DMS53 (cell line): ENCODE results near the gene CDT1.
A peak's percentile ranks its signal among the peaks of the same experiment; 100 is the strongest.
"Not testable (repeated sequence)": the region's sequence is repeated elsewhere in the genome, so short reads cannot be mapped to it uniquely, and the experiment has no call there.

Experiments
- DNase-seq: peaks from one replicate; lab custom pipeline; 2025; lab: John Stamatoyannopoulos, UW

Gene CDT1

GRCh38 chr16:88768071-88768783, 35.4 kb upstream of the CDT1 start:
- DNase-seq, result no peak

GRCh38 chr16:88769617-88770460, 33.8 kb upstream of the CDT1 start:
- peak; percentile 41 for DNase-seq

- DNase-seq, result no peak
Observed at GRCh38 chr16:88770461-88771293, 32.9 kb upstream of the CDT1 start.

GRCh38 chr16:88771294-88771772, 32.3 kb upstream of the CDT1 start:
- no peak for DNase-seq

GRCh38 chr16:88771781-88772180, 31.8 kb upstream of the CDT1 start:
- not testable (repeated sequence) for DNase-seq

- no peak for DNase-seq
Observed at GRCh38 chr16:88772871-88773811, 30.4 kb upstream of the CDT1 start.

GRCh38 chr16:88773812-88774291, 29.7 kb upstream of the CDT1 start:
- peak; percentile 16 for DNase-seq

GRCh38 chr16:88774544-88775393, 28.8 kb upstream of the CDT1 start:
- DNase-seq, result no peak

GRCh38 chr16:88775825-88776224, 27.8 kb upstream of the CDT1 start:
- DNase-seq, result no peak

- DNase-seq, result no peak
Observed at GRCh38 chr16:88777471-88778270, 25.9 kb upstream of the CDT1 start.

- no peak for DNase-seq
Observed at GRCh38 chr16:88778271-88778525, 25.4 kb upstream of the CDT1 start.

- no peak for DNase-seq
Observed at GRCh38 chr16:88778541-88779065, 25.0 kb upstream of the CDT1 start.

- DNase-seq, result no peak
Observed at GRCh38 chr16:88779406-88780141, 24.0 kb upstream of the CDT1 start.

- DNase-seq, result no peak
Observed at GRCh38 chr16:88780142-88781062, 23.2 kb upstream of the CDT1 start.

GRCh38 chr16:88781140-88782077, 22.2 kb upstream of the CDT1 start:
- no peak for DNase-seq
